Right kidney (tissue), 1 donor: Measurements from ENCODE around the gene NSD1.
"Not testable (repeated sequence)": the region's sequence is repeated elsewhere in the genome, so short reads cannot be mapped to it uniquely, and the experiment has no call there.

Source experiments
- DNase-seq: peaks from one replicate; pipeline ENCODE4 v3.0.0-alpha.2; 2016

Gene NSD1

DNA sequence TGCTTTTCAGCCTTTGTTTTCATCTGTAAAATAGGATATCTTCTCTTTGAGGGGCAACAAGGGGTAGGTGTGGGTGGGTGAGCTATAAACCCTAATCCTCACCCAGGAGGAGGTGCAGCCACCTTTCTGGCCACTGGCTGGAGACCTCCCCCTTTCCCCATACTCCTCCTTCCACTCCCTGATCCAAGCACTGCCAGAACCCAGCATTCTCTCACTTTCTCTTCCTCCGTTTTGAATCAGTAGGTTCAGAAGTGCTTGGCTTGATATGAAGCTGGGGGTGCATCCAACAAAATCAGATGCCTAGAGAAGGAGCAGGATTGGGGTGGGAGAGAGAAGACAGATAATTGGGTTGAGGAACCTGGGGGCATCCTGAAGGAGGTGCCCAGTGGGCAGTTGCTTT, 6.8 kb upstream of the NSD1 start:
- DNase-seq = no peak

DNA sequence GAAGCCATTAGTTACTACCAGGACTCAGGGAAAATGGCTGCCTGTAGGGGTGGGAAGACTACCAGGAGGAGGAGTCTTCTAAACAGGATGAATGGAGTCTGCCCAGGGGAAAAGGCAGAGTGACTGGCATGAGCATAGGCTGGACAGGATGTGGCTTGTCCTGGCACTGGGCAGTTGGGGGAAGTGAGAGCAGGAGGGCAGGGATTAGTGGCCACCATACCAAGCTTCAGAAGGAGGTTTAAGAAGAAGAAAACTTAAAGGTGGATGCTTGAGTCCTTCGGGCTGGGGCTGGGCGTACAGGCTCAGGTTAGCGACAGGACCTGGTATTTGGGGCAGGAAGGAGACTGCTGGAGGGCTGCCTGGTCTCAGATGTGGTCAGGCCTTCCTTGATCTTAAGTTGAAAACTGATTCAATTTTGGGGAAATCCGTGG, 5.0 kb upstream of the NSD1 start:
- DNase-seq = no peak

DNA sequence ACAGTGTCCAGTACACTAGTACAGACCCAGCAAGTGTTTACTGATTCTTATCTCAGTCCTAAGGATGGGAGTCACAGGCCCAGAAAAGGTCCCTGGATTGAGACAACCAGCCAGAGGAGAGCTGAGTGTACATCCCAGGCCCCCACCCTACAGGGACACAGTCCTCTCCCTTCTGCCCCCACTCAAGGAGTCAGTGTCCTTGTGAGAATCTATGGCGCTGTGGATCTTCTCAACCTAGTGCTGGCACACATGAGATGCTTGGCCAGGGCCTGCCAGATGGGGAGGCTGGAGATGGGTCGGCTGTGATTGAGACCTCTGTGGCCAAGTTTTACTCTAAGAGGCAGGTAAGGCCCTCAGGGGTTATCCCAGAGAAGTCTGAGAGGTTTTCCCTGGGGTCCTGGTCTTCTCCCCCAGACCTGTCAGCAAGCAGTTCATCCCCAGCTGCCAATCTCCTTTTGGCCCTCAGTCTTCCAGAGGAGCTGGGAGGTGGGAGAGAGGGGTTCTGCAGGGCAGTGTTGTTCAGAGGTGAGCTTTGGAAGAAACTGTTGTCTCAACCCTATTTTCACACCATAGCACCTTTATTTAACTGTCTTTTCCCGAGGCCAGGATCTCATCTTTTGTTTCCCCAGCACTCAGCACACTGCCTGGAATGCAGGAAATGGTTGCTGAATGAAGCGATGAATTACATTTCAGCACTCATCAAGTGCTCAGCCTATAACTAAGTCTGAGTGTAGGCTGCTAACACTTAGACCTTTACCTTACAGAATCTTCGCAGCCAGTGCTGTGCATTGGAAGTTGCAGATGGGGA, 3.2 kb upstream of the NSD1 start:
- no peak for DNase-seq

DNA sequence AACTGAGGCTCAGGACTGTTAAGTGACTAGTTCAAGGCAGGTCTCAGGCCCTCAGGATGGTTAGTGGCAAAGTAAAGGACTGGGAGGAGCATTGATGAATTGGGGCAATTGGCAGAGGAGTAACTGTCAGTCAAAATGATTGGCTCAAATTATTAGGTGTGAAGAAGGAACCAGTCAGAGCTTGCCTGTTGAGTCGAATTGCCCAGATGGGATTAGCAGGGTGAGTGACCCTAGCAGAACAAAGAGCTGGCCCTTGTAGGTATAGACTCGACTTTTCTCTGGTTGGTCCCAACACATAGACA, 2.6 kb upstream of the NSD1 start:
- no peak for DNase-seq

DNA sequence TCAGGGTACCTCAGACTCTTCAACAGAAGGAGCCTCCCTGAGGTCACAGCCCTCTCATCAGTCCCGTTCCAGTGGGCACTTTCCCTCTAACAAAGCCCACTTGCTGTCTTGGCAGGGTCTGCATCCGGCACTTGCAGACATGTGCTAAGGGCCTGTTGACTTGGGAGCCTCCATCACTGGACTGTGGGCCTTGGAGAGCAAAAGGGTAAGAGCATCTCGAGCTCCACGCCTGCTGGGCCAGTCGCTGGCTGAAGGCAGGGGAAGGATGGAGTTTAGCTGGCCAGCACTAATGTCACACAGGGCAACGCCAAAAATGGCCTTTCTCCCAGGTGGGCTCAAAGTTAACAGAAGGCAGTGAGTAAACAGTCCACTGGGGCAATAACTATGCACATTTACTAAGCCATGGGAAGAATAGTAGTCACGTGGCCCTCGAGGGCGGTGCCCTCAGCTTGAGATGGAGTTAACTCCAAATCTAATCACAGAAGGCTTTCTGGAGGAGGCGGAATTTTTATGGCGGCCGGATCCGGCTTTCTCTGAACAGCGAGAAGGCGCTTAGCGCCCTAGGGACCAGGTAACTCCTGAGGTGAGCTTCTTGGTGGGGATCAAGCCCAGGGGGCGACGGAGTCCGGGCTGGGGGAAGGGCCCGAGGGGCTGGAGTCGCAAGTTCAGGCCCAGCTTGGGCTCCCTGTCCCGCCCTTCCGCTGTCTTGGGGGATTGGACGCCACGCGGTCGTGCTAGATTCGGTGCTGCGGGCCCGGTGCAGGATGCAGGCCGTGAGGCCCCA, 2.0 kb upstream of the NSD1 start:
- no peak for DNase-seq

DNA sequence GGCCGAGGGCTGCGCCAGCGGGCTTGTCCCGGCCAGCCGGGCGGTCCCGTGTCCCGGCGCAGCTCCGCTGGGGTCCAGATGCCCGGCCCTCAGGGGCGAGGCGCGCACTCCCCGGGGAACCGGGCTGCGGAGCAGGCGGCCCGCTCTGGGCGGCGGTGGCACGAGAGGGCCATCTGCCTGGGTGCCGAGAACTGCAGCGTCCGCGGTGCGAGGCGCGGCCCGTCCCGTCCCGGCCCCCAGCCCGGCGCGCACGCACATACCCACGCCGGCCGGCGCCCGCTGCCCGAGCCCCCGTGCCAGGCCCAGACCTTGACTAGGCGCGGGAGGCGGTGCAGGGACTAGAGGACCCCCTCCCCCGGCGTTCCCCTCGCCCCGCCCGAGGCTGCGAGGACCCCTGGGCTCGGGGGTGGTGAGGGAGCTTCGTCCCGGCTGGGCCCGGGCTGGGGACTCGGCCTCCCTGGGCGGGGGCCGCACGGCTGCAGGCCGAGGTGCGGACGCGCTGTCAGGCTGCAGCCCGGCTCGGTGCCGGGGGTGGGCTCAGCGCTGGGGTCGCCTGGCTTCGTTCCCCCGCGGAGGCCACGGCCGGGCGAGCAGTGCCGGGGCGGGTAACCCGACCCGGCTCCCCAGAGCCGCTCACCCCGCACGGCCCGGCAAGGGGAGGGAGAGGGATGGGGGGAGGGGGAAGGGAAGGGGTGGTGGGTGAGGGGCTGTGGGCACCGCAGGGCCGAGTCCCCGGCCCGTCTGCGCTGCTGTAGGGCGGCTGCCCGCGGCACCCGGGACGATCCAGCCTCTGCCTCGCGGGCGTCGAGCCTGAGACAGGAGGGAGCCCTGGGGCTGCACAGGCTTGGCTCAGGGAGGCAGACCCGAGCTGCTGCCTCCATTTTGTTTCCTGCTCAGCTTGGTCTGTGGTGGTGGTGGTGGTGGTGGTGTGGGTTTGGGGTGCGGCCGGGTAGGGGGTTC, 1.2 kb upstream of the NSD1 start:
- DNase-seq = peak; percentile 95

DNA sequence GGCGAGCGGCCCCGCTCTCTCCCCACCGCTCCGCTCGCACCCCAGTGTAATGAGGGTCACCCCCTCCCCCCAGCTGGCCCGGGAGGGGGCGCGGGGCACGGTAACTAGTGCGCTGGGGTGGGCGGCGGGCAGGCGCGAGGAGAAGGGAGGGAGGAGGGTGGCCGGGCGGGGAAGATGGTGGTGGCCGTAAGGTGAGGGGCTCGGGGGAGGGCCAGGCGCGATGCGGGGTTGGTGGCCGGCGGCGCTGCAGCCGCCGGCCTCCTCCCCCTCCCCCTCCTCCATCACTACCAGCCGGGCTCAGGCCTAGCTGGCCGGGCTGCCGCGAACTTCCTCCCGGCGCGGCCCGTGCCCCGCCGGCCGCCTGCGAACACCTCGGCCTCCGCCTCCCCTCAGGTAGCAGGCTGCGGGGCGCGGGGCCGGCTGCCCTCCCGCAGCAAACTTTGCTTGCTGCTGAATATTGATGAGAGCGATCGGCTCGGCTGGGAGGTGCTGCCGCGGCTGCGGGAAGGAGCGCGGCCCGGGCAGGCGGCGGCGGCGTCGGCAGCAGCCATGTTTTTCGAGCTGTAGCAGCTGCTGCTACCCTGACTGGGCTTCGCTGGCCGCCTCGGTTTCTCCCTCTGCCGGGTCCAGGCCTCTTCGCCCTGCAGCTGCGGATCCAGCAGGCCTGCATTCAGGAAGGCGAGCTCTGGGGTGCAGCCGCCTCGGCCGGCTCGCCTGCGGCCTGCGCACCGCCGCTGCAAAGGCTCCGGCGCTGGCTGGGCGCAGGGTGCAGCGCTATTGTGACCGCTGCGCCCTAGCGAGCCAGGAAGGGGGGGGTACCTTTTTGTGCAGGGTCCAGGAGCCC, 502 bp downstream of the NSD1 start:
- DNase-seq = peak; percentile 97

DNA sequence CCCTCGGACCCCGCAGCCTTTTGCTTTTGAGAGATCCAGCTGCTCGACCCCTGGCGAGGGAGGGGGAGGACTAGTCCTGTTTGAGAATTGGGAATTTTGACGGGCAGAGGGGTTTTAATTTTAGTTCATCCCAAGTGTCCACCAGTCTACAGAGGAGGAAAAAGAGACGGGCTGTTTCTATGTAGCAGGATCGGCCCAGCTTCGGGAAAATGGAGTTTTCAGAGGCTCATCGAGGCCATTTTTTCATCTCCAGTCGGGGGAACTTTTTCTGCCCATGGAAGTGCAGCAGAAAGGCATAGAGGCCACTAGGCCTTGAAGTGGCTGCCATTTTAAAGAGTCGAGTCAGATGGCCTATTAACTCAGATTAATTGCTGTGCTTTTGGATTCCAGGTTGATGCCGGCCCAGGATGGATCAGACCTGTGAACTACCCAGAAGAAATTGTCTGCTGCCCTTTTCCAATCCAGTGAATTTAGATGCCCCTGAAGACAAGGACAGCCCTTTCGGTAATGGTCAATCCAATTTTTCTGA, 1.2 kb downstream of the NSD1 start:
- no peak for DNase-seq

DNA sequence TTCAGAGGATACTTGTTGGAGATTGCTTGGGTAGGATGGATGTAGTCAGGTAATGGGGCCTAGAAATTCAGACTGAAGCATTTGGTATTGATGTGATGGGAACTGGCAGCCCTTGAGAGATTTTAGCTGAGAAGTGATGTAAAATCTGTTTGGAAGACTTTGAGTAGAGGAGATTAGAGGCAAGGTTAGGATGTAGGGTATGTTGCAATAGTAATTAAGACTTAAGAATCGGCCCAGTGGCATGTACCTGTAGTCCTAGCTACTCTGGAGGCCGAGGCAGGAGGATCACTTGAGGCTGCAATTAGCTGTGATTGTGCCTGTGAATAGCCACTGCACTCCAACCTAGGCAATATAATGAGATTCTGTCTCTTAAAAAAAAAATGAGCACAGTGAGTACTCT, 6.7 kb downstream of the NSD1 start:
- DNase-seq = no peak

DNA sequence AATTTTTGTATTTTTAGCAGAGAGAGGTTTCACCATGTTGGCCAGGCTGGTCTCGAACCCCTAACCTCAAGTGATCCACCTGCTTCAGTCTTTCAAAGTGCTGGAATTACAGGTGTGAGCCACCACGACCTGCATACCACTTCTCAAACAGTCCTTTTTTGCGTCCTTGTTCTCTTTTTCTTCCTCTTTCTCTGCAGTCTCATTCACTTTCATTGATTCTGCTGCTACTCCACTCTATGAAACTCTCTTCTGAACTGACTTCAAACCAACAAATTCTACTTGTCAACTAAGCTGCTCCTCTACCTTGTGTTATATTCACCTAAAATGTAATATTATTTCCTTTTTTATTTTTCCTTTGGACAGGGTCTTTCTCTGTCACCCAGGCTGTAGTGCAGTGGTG, 7.9 kb downstream of the NSD1 start:
- DNase-seq = no peak

DNA sequence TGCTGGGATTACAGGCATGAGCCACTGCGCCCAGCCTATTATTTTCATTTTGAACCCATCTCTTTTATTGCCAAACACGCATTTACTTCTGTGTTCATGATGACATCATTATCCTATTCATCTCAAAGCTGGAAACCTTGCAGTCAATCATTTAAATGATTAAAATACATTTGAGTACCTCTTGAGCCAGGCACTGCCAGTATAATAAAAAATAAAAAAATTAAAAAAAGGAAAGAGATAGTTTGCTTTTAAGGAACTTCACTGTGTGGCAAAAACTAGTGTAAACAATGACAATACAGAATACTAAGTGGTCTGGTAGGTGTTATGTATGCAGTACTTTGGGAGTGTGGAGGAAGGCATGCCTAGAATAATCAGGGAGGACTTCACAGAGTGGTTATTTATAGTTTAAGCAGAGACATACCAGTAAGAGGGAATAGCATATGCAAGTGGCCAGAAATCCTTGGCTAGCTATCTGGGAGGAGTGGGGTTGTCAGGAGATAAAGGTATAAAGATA, 8.6 kb downstream of the NSD1 start:
- DNase-seq = no peak

DNA sequence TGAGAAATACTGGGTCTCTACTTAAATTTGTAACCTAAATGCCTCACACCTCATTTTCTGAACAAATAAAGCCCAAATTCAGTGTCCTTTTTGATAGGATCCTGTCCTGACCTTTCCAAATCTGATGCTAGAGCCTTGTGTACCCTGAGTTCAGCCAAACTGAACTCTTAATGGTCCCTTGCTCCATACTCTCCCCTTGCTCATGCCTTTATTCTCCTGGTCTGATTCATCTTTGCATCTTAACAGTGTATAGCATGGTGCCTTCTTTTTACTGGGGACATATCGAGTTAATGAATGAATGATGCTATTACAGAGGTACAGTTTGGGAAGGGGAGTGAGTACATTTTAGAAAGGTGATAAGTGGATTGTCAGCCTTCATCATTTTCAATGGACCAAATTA, 9.2 kb downstream of the NSD1 start:
- no peak for DNase-seq

DNA sequence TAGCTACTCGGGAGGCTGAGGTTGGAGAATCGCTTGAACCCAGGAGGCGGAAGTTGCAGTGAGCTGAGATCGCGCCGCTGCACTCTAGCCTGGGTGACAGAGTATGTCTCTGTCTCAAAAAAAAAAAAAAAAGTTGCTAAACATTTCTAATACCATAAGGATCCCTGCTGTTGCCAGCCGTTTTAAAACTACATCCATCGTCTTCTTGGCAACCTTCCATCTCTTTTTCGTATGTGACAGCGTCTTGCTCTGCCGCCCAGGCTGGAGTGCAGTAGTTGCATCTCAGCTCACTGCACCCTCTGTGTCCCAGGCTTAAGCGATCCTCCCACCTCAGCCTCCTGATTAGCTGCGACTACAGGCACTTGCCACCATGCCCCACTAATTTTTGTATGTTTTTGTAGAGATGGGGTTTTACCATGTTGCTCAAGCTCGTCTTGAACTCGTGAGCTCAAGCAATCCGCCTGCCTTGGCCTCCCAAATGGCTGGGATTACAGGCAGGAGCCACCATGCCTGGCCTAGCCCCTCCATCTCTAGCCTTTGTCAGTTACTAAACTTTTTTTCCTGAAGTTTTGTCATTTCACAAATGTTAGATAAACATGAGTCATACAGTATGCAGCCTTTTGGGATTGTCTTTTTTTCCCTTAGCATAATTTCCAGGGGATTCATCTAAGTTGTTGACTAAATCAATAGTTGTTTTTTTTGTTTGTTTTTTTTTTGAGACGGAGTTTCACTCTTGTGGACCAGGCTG, 13.5 kb downstream of the NSD1 start:
- no peak for DNase-seq

DNA sequence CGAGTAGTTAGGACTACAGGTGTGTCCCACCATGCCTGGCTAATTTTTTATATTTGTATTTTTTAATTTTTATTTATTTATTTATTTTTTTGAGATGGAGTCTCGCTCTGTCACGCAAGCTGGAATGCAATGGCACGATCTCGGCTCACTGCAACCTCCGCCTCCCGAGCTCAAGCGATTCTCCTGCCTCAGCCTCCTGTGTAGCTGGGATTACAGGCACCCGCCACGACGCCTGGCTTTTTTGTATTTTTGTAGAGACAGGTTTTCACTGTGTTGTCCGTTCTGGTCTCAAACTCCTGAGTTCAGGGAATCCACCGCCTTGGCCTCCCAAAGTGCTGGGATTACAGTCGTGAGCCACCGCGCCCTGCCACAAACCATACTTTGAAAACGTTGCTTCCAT, 16.5 kb downstream of the NSD1 start:
- not testable (repeated sequence) for DNase-seq

DNA sequence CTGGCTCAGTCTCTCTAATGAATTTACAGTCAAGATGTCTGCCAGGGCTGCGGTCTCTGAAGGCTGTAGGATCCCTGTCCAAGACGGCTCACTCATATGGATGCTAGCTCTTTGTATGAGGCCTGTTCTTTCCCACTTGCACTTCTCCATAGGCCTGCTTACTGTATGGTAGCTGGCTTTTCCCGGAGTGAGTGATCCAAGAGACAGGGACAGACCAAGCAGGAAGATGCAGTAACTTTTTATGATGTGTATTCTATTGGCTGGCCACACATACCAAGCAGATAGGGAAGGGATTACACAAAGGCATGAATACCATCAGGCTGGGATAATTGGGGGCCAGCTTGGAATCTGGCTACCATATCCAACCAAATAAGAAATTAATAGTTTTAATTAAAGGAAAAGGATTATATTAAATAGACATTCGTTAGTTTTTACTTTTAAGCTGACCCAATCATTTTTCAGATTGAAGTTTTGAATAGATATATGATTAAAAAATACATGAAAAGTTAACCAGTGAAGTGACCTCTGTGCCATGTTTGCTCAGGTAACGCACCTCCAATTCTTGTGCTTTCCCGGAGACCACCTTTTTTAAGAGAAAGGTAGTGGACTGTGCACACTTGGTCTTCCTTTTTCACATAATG, 20.6 kb downstream of the NSD1 start:
- DNase-seq = no peak

DNA sequence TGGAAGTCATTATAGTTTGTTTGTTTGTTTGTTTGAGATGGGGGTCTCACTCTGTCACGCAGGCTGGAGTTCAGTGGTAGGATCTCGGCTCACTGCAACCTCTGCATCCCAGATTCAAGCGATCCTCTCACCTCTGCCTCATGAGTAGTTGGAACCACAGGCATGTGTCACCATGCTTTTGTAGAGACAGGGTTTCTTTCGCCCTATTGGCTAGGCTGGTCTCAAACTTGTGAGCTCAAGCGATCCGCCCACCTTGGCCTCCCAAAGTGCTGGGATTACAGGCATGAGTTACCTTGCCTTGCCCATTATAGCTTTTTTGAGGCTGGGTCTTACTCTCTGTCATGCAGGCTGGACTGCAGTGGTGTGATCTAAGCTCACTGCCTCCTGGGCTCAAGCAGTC, 28.8 kb downstream of the NSD1 start:
- no peak for DNase-seq

DNA sequence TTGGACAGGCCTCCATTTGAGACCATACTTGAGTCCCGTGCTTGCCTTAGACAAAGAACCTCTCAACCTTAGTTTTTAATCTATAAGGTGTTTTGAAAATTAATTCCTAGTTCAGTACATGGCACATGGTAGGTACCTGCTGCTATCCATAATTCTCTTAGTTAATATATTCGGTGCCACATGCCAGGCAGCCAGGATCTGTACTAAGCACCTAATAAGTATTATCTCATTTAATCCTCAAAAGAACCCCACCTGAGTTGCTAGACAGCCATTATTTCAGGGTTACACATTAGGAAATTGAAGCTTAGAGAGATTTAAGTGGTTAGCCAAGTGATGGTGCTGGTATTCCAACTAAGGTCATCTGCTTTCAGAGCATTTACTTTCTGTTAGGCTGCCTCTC, 29.9 kb downstream of the NSD1 start:
- DNase-seq = no peak

DNA sequence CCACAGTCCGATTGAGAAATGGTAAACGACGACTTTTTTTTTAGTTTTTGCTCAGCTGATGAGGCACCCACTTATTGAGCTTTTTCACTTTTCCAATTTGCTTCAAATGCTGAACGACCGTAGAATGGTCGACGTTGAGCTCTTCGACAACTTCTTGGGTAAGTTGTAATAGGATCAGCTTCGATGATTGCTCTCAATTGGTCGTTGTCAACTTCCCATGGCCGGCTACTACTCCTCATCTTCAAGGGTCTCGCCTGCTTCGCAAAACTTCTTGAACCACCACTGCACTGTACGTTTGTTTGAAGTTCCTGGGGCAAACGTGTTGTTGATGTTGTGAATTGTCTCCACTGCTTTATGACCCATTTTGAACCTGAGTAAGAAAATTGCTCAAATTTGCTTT, 35.7 kb downstream of the NSD1 start:
- no peak for DNase-seq

DNA sequence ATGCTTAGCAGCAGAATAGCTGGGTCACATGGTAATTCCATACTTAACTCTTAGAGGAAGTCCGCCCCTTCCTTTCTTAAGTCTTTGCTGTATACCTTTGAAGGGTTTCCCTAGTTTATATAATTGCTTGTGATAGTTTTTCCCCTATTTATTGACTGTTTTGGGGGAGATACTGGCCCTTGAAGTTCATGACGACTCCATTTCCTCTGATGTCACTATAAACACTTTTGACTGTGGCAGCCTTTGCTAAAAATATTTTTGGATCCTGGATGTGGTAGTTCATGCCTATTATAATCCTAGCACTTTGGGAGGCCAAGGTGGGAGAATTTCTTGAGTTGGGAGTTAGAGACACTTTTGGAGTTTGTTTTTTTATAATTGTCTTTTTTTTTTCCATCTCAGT, 38.4 kb downstream of the NSD1 start:
- DNase-seq = no peak

DNA sequence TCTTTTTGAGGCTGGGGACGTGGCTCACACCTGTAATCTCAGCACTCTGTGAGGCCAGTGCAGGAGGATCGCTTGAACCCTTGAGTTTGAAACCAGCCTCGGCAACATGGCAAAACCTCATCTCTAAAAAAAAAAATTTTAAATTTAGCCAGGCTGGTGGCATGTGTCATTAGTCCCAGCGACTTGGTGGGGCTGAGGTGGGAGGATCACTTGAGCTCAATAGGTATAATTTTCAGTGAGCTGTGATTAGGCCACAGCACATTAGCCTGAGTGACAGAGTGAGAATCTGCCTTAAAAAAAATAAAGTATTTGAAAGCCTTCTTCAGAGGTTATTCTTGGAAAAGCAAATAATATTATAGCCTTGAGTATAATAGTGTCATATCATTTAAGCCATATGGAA, 41.8 kb downstream of the NSD1 start:
- DNase-seq = no peak
